Stimulated activated CD8-positive, alpha-beta memory T cell treated with anti-CD3 and anti-CD28 coated beads, Interleukin-7, amount 100 ng/mL, for 4 hours (primary cell): ENCODE results near the gene AMER1.

Experiments
- DNase-seq, 2 donors: peaks; one replicate each; pipeline ENCODE4 v3.0.0-alpha.2; 2020; ENCODE audit warnings: low read depth in 2 of 2

AMER1 gene

DNA sequence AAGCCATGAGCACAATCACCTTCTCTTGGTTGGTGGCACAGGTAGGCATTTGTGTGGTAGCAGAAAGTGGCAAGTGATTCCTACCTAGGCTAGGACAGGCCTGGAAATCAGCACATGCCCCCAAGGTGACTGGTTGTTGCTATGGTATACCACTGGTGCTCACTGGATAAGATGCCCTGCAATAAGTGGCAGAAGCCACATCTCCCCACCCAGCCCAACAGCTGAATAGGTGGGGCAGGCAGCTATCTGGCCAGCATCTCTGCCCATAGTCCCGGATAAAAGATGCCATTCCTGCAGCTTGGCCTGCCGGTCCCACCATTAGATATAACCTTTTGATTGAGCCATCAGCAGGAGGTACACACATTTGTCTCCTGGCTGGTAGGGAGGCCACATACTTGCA lies 21.1 kb downstream of the AMER1 start:
- no peak for DNase-seq

DNA sequence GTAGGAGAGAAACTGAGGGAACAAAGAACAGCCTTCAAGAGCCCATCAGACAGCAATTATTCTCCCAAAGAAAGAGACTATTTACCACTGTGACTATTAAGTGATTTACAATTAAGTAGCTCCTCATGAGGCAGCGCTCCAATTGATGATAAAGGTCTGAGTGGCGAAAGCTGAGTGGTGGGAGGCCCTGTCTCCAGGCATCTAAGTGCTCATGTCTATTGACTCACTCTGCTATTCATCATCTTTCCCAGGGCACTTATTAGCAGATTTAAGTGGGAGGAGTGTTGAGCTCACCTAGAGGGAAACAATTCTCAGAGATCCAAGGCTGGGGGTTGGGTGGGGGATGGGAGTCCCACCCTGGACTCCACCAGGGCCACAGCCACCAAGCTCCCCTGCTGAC lies 23.3 kb downstream of the AMER1 start:
- DNase-seq, result no peak

DNA sequence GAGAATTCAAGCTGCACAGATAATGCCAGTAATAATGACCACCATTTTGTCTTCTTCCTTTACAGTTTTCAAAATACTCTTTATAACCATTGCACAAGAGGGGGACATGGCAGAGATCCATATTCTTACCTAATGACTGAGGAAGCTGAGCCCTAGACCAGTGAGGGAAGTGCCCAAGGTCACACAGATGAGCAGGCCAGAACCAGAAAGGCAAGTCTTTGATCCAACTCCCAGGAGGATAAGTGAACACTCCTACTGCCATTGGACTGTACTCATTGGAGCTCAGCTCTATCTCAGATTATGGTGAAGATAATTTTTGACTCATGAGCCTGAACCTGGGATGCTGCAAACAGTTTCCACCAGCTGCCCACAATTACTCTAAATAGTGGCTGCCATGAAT lies 28.6 kb downstream of the AMER1 start:
- no peak for DNase-seq

DNA sequence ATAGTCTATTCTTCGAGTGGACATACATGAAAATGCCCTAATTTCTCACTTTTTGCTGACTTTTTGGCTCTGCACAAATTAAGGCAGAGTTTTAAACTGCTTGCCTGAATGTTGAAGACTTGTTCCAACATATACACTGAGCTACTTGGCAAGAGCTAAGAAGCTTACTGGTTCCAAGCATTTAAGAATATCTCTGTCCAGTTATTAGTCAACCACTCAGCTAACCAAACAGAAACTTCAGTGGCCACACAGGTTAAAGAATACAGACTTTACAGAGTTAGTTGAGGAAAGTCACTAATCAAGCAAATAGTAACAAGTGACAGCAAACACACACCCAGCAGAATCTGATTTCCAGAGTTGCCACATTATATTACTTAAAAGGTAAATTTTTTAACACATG lies 35.5 kb downstream of the AMER1 start:
- DNase-seq, result no peak

DNA sequence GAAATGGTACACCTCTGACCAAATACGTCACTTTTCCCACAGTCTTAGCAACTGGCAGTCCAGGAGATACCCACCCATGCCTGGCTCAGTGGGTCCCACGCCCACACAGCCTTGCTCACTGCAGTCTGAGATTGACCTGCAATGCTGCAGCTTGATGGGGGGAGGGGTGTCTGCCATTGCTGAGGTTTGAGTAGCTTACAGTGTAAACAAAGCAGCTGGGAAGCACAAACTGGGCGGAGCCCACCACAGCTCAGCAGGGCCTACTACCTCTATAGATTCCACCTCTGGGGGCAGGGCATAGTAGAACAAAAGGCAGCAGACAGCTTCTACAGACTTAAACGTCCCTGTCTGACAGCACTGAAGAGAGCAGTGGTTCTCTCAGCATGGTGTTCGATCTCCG lies 52.7 kb downstream of the AMER1 start:
- no peak for DNase-seq

DNA sequence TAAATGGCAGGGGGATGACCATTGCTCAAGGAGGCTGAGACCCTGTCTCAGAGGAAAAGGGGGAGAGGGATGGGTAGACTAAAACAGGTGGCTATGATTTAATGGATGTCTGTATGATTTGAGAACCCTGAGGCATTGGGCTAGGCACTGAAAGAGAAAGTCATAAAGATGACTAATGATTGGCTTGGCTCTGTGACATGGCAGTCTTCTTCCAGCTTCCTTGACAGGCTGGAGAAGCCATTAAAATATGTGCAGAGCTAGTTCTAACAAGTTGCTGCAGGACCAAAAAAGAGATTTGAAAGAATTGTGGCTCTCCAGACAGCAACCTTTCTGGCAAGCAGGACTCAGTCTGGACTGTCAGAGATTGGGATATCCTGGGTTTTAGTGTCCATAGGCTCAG lies 53.6 kb downstream of the AMER1 start:
- no peak for DNase-seq

DNA sequence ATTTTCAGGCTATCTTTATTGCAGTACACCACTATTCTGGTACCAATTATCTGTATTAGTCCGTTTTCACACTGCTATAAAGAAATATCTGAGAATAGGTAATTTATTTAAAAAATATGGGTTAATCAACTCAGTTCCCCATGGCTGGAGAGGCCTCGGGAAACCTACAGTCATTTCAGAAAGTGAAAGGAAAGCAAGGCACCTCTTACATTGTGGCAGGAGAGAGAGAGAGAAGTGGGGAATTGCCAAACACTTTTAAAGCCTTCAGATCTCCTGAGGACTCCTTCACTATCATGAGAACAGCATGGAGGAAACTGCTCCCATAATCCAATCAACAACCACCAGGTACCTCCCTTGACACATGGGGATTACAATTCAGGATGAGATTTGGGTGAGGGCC lies 54.7 kb downstream of the AMER1 start:
- DNase-seq, result no peak
